ENCODE results near the gene SPAG17.
"Not testable (repeated sequence)": the region's sequence is repeated elsewhere in the genome, so short reads cannot be mapped to it uniquely, and the experiment has no call there.

Gene SPAG17

GRCh38 chr1:117971777-117972176, 213.3 kb downstream of the SPAG17 start:
- DNase-seq (ENCODE audit: low read depth), result no peak

- no peak for DNase-seq (ENCODE audit: low read depth)
Observed at GRCh38 chr1:117970252-117970651, 214.8 kb downstream of the SPAG17 start.

- DNase-seq (ENCODE audit: low read depth), result no peak
Observed at GRCh38 chr1:117967881-117968280, 217.1 kb downstream of the SPAG17 start.

DNA sequence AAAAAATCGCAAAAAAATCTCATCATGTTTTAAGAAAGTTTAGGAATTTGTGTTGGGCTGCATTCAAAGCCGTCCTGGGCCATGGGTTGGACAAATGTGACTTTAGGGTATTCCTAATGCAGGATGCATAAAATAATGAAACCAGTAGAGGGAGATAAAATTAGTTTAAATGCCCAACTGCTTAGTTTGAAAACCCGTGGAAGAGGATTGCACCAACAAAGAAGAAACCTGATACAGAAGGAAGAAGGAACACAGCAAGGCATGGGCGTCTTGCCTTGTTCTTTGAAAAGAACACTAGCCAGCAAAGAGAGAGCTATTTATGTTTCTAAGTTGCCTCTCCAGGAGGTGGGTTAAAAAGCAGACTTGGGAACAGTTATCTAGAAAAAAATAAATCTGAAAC, 217.6 kb downstream of the SPAG17 start:
- DNase-seq (ENCODE audit: low read depth), result peak; percentile 40

DNA sequence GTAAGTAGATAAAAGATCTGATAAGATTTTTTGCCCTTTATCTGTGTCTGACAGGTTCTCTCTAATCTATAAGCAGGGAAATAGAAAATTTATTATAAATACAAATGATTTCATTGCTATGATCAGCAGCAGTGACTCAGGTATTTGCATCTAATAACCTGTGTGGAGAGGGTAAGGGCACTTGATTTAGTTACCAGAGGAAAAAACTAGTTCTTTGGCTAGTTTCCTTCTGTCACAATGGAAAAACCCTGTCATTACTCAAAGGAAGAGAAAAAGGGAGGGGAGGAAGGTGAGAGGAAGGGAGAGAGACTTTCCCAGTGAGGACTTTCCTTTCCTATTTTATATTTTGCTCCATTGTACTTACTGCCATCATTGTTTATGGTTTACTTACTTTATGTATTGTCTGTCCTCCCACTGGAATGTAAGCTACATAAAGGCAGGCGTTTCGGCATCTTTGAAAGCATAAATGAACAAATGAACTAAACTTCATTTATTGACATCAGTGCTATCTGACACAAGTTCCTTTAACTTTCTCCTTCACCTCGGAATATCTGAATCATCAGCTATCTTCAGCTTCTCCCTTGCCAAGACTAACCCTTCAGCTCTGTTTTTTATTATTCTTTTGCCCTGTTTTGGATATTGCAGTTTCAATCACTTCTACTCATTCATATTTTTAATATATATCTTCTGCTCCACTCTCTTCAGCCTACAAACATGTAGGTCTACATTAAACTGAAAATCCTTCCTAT, 220.6 kb downstream of the SPAG17 start:
- DNase-seq (ENCODE audit: low read depth), result peak; percentile 39

GRCh38 chr1:117959364-117959763, 225.7 kb downstream of the SPAG17 start:
- DNase-seq (ENCODE audit: low read depth), result peak; percentile 29

GRCh38 chr1:117952386-117952785, 232.6 kb downstream of the SPAG17 start:
- no peak for DNase-seq (ENCODE audit: low read depth)

DNA sequence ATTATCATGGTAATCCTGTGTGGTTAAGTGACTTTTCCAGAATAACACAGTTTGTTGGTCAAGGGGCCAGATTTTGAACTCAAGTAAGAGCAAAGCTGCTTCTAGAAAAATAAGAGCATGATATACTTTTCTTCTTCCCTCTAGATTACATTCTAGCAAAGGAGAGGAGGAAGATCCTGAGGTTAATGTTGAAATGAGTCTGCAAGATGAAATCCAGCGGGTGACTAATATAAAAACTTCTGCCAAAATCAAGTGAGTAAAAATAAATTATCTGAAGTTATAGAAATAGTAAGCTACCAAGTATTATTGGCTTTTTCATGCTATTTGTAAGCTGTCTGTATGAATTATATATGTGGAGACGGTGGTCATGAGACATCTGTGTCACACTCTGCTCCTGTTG, 242.7 kb downstream of the SPAG17 start:
- peak; percentile 20 for DNase-seq (ENCODE audit: low read depth)

- no peak for DNase-seq (ENCODE audit: low read depth)
Observed at GRCh38 chr1:117933769-117934168, 251.3 kb downstream of the SPAG17 start.

DNA sequence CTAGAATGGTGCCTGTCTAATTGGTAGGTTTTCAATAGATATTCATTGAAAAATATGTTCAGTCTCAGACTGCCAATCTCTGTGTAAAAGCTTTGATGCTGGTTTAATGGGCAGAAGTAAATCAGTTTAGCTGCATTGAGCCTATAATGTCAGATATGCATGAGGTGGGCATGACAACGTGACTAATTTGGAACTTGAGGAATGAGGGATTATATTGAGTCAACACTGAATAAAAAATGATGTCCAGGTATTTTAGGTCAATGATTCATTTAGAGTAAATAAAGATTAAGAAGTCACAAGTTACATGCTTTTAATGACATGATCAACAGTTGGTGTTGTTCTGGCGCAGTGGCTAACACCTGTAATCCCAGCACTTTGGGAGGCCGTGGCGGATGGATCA, 252.5 kb downstream of the SPAG17 start:
- DNase-seq (ENCODE audit: low read depth), result no peak

GRCh38 chr1:117930484-117930883, 254.5 kb downstream of the SPAG17 start:
- DNase-seq (ENCODE audit: low read depth), result no peak

DNA sequence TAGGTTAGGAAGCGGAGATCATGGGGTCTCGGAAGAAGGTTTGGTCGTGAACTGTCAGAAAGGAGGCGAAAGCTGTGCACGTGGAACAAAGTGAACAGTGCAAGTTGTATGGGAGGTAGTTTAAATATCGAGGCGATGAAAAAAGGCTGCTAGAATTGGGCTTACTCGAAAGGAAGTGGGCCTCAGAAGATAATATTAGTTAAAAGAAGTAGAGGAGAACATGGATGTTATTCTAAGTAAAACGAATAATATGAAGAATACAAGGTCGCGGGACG, 254.9 kb downstream of the SPAG17 start:
- no peak for DNase-seq (ENCODE audit: low read depth)

- DNase-seq (ENCODE audit: low read depth), result peak; percentile 97
Observed at GRCh38 chr1:117929343-117930172, 255.5 kb downstream of the SPAG17 start, which contains the start of the genes GDAP2 and WDR3. Gene GDAP2, minus strand, starts transcription at chr1:117929621. Its CDS starts 9,264 bp downstream, at chr1:117920357. Gene WDR3, plus strand, starts transcription at chr1:117929739. Its CDS starts 3,581 bp downstream, at chr1:117933320.

DNA sequence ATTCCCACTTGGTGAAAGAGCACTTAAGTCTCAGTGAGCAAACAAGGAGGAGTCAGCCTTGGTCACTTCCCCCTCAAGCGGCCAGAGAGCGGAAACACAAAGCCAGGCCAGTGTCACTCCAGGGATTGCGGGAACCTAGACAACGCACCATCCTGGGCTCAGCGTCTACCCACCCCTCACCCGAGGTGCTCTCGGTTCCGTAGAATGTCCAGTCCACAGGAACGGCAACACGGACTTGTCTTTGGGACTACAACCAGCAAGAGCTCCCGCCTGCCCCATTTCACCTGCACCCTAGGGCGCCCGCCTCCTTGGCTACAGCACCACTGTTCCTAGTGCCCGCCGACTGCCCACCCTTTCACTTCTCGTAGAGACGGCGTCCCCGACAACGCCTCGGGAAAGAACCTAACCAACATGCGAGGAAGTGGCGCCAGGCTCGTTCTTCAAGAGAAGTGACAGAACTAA, 256.1 kb downstream of the SPAG17 start:
- peak; percentile 40 for DNase-seq (ENCODE audit: low read depth)

- DNase-seq (ENCODE audit: low read depth), result no peak
Observed at GRCh38 chr1:117925981-117926380, 259.0 kb downstream of the SPAG17 start.

DNA sequence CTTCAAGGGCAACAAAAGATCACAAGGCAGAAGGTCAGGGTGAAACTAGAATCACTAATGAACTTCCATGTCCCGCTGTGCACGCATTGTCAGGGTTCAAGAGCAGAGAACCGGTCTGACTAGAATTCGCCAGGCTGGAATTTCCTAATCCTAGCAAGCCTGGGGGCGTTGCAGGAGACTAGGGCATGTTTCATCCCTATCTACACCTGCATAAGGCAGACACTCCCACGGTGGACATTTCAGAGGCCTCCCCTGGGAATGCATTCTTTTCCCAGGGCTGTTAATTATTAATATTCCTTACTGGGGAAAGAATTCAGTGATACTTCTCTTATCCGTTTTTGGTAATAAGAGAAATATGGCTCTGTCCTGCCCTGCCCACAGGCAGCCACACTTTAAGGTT, 262.3 kb downstream of the SPAG17 start:
- not testable (repeated sequence) for DNase-seq (ENCODE audit: low read depth)

- no peak for DNase-seq (ENCODE audit: low read depth)
Observed at GRCh38 chr1:117921991-117922390, 263.0 kb downstream of the SPAG17 start.

DNA sequence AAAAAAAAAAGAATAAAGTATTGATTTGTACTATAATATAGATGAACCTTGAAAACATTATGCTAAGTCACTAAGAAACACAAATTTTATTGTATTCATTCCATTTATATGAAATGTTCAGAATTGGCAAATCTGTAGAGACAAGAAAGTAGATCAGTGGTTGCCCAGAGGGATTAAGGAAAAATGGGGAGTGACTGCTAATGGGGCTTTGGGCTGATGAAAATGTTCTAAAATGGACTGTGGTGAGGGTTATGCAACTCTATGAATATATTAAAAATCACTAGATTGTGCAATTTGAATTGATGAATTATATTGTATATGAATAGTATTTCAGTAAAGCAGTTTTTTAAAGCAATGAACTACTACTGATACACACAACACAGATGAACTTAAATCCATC, 265.7 kb downstream of the SPAG17 start:
- no peak for DNase-seq (ENCODE audit: low read depth)

GRCh38 chr1:117911051-117911450, 274.0 kb downstream of the SPAG17 start:
- no peak for DNase-seq (ENCODE audit: low read depth)

GRCh38 chr1:117905019-117905418, 280.0 kb downstream of the SPAG17 start:
- DNase-seq (ENCODE audit: low read depth), result no peak

DNA sequence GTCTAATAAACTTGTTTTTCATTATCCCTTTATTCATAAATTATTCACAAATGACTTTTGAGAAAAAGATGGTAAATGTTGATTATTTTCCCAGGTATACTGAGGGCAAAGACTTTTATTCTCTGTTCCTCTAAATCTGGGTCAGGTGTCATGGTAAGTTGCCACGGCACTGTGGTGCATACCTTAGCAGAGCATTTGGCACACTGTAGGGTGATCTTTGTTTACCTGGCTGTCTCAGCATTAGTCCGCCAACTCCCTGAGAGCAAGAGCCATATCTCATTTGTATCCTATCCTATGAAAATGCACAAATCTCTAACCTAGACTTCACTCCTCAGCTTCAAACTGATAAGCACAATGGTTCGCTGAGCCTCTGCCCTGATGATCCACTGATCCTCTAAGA, 280.5 kb downstream of the SPAG17 start:
- DNase-seq (ENCODE audit: low read depth), result no peak

Data from stromal cell of bone marrow (primary cell).